HUDEP-2 (cell line): ENCODE results near the gene BMPR1B.
A peak's percentile ranks its signal among the peaks of the same experiment; 100 is the strongest.

Source experiments
- DNase-seq, 76 experiments: peaks; one replicate each; lab custom pipeline; 2025; ENCODE audit not compliant: unreplicated experiment in 76 of 76; lab: John Stamatoyannopoulos, UW

Gene BMPR1B

DNA sequence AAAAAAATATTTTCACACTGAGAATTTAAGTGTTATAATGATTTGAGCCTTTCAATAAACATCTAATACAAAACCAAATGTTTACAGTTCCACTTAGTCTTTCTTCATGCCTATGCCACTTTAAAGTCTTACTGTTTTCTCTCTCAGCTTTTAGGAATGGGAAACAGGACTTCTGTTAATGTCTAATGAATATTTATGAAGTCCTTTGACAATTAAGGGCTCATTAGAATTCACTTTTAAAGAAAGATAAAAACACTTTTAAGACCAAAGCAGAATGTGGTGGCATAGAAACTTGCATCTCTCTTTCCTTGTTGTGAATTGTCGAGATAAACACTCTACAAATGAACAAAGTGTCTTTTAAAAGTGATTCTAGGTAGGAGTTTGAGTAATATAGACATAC, 315.9 kb downstream of the BMPR1B start:
- no peak for DNase-seq

DNA sequence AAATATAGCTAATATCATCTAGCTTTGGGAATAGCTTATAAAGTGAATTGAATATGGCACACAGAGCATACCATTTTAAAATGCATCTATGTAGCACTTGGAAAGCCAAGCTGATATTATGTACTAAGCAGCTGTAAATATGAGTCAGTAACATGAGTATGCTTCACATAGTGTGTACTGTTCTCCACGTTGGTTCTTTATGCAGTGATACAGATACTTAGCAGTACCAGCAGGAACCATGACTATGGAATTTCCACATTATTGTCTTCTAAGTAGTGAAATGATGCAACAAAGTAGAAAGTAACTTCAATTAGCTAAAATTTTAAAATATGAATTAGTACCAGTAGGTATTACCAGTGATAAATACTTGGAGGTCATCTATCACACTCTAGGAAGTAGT, 320.1 kb downstream of the BMPR1B start:
- DNase-seq, result no peak

DNA sequence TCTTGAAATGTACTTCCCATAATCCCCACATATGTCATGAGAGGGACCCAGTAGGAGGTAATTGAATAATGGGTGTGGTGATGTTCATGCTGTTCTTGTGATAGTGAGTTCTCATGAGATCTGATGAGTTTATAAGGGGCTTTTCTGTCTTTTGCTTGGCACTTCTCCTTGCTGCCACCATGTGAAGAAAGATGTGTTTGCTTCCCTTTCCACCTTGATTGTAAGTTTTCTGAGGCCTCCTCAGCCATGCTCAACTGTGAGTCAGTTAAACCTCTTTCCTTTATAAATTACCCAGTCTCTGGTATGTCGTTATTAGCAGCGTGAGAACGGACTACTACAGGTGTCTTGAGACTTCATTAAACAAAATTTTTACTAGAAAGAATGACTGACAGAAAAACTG, 323.2 kb downstream of the BMPR1B start:
- DNase-seq, result no peak

DNA sequence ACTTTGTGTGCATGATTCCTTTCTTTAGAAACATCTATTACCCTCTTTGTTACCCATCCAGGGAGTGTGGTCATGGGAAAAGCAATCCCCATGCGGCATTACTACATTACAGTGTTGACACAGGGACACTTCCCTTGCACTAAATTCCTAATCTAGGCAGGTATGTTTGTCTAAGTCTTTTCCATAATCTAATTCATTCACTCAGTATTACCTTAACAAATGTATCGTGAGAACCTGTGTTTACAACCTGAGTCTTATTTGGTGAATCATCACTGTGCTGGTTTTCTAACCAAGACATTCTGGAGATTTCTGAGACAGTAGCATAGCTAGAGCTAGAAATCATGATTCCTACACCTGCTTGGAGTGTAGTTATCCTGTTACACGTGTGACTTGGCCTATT, 326.8 kb downstream of the BMPR1B start:
- DNase-seq, result no peak

DNA sequence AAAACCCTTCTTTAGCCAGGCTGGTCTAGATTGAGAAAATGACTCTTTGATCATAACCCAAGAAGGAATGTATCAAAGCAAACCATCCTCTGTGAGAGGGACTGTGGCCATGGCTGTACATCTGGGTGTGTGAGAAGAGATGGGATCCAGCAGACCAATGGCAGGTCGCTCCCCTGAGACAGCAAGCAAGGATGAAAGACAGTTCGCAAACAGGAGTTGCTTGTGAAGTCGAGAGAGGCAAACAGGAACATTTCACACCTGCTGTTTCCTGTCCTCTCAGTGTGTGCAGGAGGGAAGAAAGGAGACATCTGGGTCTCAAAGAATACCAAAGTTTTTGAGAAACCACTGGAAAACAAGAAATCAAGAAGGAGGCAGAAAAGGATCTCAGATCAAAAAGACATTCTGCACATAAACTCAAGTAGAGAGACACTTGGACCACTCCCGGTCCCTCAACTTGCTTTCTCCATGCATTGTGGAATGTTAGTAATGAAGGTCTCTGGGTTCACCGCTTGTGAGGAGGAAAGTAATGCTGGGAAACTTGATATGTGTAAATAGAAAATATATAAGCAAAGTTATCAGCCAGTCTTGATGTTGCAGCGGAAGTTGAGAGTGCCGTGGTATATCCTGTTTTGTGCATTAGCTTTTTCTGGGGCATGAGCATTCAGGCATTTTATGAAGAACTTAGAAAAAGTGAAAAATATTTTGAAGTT, 327.5 kb downstream of the BMPR1B start:
- DNase-seq, result no peak

DNA sequence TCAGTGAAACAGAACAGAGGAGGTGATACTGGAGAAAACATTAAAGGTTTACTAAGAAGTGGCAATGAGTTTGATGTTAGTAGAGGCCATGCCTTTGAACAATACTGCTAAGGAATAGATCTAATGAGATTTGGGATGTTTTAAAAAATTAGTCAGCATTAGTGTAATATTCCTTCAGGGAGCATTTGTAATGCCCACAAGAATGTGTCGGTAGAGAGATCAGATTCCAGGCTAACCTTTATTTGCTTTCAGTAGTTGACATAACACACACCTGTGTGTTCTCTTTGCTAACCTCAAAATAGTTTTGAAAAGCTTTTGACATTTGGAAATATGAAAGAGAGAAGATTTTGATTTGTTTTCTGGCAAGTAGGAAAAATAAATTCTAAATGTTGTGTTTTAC, 328.8 kb downstream of the BMPR1B start:
- DNase-seq, result no peak

DNA sequence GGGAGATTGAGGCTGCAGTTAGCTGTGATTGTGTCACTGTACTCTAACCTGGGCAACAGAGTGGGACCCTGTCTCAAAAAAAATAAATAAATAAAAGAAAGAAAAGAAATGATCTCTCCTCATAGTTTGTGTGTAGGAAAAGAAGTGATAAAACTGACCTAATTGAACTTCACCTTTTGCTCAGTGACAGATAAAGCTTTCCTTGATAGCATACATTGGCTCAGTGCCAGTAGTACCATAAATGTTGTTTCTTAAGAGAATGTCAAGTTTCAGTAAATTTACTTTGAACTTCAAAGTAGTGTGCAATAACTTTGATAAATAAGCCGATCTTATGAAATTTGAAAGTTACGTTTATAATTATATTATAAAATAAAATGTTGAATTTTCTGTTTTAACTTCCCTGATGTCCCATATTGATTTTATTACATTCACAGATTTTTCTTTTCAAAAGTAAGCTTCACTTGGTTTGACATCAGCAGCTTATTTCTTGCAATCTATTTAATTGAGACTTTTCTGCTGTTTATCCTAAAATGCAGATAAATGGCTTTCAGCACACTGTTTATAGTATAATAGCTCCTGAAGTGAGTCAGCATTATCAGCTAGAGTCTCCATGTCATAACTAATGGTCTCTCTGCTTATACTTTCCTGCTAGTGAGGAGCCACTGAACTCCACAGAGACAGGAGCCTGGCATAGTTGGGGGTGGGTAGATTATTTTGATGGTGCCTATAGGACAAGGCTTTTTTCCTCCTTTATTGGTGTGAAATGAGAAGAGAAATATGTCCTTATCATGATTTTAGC, 330.1 kb downstream of the BMPR1B start:
- no peak for DNase-seq

DNA sequence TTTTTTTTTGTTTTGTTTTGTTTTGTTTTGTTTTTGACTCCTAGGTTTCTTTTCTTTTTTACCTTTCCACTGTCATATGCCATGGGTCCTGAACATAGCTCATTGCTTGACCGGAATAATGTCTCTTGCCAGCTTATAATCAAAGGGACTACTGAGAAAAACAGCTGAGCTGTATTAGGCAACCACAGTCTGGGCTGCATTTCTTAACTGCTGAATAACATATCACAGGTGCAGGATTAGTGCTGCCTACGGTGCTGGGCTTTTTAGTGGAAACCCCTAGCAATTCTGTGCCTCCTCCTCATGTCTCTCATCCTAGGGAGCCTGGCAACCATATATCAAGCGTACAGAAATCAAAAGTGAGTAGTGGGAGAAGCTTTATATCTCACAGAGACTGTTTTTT, 333.5 kb downstream of the BMPR1B start:
- DNase-seq, result no peak

DNA sequence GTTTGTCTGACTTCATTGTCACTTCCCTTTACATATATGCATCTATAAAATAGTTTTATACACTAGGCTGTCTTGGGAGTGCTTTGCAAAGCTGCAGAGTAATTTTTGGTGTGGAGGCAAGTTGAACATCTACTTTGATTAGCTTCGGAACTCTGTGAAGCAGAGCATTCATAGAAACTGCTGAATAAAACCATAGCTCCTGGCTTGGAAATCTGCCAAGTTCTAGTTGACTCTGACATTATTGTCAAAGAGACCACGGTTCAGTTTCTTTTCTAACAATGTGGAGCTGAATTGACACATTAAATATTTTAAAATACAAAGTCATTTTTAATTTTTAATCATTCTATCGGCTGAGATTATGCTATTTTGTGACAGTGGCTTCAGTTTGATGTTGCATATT, 335.0 kb downstream of the BMPR1B start:
- DNase-seq, result no peak

DNA sequence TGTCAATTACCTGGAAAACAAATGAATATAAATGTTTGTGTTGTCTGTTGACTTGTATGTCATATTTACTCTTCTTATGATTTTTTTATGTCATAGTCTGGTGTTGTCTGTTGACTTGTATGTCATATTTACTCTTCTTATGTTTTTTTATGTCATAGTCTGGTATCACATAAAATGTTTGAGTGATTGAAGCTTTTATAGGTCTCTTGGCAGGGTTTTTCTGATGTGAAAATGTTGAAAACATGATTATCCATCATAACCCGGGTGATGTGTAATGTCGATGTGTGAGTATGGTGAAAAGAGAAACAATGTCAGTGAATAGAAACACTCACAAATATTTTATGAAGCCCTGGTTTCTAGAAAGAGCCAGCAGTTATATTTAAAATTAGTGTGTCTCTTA, 335.7 kb downstream of the BMPR1B start:
- no peak for DNase-seq

DNA sequence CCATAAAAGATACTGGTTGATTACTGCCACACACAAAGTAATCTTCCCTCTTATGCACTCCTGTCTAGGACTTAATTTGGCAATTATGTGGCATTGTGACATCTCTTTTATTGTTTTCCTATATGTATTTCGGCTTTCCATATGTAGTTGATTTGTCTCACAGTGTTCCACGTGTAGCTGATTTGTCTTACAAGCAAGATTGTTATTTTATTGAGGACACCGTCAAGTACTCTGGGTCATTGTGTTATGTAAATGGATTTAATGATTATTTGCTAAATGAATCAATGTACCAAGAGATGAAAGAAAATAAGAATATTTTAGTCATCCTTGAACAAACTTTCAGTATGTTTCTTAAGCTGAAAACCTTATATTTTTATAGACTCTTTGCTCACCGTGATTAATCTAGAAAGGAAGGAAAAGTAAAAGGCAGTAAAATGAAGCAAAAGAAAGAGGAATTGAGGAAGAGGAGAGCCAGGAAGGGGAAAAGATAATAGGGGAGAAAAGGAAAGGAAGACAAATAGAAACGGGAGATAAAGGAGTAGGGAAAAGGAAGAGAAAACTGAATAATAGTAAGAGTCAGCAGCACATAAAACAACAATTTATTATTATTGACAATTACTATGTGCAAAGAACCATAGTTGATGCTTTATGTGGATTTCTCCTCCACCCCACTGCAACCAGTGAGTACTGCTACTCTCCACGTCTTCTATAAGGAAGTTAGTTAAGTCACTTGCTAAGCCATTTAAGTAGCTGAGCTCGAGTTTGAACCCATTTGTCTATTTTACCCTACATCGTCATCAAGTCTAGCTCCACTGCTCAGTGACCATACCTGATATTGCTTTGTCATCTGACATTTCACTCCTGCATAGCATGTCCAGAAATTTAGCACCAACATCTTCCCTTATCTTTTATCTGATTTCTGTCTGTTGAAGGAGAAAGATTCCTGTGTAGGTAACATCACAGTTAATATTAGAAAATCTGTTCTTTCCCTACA, 336.5 kb downstream of the BMPR1B start:
- no peak for DNase-seq

DNA sequence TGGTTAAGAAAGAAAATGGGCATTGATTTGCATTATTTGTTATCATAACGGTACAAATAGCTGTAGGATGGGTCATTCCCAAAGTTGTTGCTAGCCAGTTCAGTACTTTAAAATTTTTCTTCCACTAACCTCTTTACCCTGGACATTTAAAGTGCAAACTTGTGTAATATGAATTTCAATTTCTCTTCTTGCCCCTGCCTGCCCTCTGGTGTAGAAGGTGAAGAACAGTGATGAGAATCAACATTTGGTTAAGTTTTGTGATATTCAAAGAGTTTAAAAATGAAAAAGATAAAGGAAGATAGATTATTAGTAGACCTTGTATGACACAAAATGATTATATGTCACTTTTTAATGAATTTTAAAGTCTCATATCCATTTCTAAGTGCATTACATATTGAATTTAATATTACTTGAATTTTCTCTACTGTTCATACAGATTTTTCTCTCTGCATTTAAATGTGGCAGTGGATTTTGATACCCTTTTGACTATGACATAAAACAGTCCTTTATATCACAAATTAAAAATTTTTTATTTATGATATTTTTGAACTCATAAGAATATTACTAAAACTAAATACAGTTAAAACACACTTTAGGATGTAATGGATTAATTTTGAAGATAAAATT, 337.7 kb downstream of the BMPR1B start:
- DNase-seq, result peak in 1 of 76 experiments; percentile 18

DNA sequence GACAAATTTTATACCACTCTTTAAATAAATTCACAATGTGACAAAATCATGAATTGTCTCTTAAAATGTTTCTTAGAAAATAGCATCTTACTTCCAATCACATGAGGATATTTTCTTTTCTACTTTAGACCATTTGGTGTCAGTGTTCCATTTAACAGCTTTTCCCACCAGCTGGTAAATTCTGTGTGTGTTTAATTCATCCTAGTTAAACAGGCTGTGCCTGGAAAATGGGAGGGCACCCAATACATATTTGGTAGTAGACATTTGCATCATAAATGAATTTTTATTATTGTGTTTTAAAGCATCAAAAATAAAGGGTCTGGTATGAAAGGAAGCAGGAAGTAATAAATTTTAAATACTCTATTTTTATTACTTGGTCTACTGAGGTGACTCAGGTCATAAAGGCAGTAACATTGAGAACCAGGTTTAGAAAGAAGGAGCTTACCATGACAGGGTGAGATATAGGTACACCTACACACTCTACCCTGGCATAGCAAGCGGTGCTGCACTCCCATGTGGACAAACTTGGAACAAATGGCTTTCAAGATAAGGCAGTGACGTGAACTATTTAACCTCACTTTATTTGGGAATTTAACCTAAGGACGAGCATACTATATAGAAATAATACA, 344.5 kb downstream of the BMPR1B start:
- DNase-seq, result no peak

DNA sequence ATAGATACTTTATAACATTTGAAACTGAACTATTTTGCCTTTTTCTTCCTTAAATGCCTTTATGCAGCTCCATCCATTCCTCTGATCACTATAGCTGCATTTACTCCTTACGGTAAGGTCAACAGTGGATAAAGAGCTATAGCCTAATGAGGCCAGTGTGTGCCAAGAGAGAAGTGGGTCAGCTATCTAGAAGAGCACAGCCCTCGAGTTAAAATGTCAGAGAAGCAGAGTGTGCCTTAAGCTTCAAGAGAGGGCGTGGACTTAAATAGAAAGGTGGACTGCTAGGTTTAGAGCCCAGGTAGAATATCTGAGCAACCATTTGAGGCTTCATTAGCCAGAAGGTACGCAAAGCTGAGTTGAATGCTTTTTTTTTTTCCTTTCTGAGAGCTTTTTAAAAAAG, 347.4 kb downstream of the BMPR1B start:
- no peak for DNase-seq

DNA sequence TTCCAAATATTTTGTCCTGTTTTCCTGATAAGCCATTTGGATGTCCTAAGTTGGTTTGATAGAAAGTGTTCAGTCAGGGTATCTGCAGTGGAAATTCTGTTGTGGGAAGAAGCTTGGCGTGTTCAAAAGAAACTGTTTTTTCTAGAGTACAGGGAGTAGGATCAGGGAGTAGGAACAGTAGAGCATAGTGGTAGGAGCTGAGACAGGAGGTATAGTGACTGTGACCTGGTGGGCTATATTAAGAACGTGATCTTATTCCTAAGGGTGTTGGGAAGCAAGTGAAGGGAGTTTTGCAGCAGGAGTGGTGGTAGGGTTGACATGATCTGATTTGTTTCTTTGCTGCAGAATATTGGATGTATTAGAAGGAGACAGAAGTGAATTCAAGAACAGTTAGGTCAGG, 348.2 kb downstream of the BMPR1B start:
- no peak for DNase-seq

DNA sequence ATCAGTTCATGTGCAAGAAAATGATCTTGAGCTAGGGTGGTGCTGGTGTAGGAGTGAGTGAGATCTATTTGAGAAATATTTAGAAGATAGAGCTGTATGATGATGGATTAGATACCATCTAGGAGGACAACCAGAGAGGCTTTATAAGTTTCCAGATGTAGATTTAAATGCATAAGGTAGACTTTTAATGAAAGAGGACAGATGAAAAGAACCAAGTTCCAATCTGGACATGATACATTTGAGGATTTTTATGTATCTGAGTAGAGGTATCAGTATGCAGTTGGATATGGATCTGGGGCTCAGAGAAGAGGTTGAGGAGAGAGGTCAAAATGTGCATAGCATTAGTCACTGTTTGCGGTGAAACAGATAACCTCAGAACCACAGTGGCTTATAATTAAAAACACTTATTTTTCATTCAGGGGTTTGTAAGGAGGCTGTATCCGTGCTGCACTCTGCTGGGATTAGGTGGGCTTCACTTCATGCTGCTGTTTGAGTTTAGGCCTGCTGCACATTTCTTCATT, 348.7 kb downstream of the BMPR1B start:
- DNase-seq, result no peak

DNA sequence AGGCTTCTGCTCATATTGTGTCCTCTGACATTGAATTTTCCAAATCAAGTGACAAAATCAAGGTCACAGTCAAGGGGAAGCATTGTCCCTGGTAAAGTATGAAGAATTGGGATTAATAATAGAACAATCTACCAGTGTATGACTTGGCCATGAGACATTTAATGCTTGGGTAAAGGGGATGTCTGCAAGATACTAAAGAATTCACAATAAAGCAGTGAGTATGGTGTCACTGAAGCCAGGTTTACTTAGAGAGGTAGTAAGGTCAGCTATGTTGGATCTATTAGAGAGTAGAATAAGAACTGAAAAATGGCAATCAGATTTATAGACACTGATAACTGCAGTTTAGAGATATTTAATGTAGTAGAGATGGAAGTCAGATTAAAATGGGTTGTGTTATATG, 349.2 kb downstream of the BMPR1B start:
- DNase-seq, result no peak

DNA sequence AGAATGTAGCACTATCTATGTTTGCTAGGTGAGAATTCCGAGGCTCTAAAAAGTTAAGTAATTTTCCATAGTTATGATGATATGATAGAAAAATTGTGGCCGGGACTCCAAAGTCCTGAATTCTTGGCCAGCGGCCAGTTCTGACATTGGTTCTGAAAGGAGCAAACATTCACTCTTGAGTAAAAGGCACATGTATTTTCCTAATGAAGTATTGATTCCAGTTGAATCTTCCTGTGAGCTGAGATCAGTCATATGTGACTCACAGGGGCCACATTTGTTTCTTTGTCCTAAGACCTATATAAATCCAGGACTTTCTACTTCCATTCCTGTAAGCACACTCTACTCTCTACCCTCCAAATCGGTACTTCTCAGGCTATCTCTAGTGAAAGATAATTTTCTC, 349.9 kb downstream of the BMPR1B start:
- no peak for DNase-seq

DNA sequence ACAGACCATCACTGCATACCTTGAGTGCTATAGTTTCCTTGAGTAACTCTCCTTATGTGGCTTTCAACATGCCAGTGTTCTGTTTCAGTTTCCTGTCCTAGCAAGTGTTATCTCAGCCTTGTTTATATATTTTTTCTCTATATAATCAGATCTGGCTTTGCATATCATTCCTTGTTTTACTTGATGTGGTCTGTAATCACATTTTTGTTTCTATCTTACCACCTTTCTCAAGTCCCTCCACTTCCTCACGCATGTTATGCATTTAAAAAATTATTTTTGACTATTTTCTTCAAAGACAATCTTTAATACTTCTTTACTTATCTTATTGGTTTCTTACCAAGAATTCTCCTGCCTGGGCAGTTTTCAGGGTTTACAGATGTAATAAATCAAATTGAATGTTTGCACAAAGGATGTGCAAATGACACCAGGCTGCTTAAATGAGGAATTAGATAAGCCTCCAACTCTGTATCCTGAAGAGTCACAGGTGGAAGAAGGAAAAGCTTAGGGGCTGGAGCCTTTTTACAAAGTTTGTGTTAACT, 351.2 kb downstream of the BMPR1B start:
- no peak for DNase-seq

DNA sequence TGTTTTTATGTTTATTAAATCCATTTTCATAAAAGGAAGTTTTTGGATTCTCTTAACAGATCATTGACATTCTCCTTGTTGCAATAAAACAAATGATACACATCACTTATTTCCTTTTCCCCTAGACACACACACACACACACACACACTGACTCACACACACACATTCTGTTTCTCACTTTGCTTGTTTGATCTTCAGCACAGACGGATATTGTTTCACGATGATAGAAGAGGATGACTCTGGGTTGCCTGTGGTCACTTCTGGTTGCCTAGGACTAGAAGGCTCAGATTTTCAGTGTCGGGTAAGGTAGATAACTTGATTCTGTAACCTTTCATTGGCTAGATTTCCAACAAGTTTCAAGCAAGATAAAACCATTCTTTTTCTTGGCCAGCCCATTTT, 356.8 kb downstream of the BMPR1B start:
- DNase-seq, result no peak
